Glutamatergic neuron (in vitro differentiated cells): ENCODE measurements around the gene PCDHA5. TPM values are rescaled to one million over a fixed set of nuclear protein-coding genes. Genes with fewer than 3 reads are reported as not detected.
A peak's percentile ranks its signal among the peaks of the same experiment; 100 is the strongest.
"Not testable (repeated sequence)": the region's sequence is repeated elsewhere in the genome, so short reads cannot be mapped to it uniquely, and the experiment has no call there.

Source experiments
- DNase-seq: peaks from one replicate; pipeline ENCODE4 v3.0.0; 2022
- H3K27ac Mint-ChIP-seq: one replicate; pipeline ENCODE4 v1.8.0; 2020; ENCODE audit warnings: mild to moderate bottlenecking, mixed read lengths, inconsistent platforms; ENCODE audit not compliant: unreplicated experiment
- H3K27me3 Mint-ChIP-seq: one replicate; pipeline ENCODE4 v1.8.0; 2020; ENCODE audit warnings: mild to moderate bottlenecking, moderate library complexity, mixed read lengths, inconsistent platforms; ENCODE audit not compliant: unreplicated experiment
- H3K36me3 Mint-ChIP-seq: one replicate; pipeline ENCODE4 v1.8.0; 2020; ENCODE audit warnings: mild to moderate bottlenecking, mixed read lengths, inconsistent platforms; ENCODE audit not compliant: unreplicated experiment
- H3K4me1 Mint-ChIP-seq: one replicate; pipeline ENCODE4 v1.8.0; 2020; ENCODE audit warnings: mild to moderate bottlenecking, low read depth, mixed read lengths, inconsistent platforms; ENCODE audit not compliant: unreplicated experiment
- H3K4me3 Mint-ChIP-seq: one replicate; pipeline ENCODE4 v1.8.0; 2020; ENCODE audit warnings: mild to moderate bottlenecking, mixed read lengths, inconsistent platforms; ENCODE audit not compliant: unreplicated experiment
- H3K9me3 Mint-ChIP-seq: one replicate; pipeline ENCODE4 v1.8.0; 2020; ENCODE audit warnings: mild to moderate bottlenecking, moderate library complexity, mixed read lengths, inconsistent platforms; ENCODE audit not compliant: unreplicated experiment
- total RNA-seq: library from RNA; stranded (reverse); fragmentation: NEBNext Ultra II Directional; extraction: Animal tissue kit (Norgen Biotek cat#: 25700); gene quantifications from one replicate; pipeline ENCODE4 v1.2.1, GENCODE V29; 2021; ENCODE audit not compliant: unreplicated experiment
- TF ChIP-seq, protein P1 (sequence below): fragments of 200-600 bp; sonication (generic); IDR thresholded peaks from one replicate; pipeline ENCODE4 v1.5.0; 2021; ENCODE audit not compliant: partially characterized antibody, unreplicated experiment

Gene PCDHA5
- total RNA-seq, 1 donor from 2014 or later, result 11.8 TPM

DNA sequence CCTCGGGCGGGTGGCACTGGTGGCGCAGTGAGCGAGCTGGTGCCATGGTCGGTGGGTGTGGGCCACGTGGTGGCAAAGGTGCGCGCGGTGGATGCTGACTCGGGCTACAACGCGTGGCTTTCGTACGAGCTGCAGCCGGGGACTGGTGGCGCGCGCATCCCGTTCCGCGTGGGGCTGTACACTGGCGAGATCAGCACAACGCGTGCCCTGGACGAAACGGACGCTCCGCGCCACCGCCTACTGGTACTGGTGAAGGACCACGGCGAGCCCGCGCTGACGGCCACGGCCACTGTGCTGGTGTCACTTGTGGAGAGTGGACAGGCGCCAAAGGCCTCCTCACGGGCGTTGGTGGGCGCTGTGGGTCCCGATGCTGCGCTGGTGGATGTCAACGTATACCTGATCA, 12.5 kb upstream of the PCDHA5 start:
- Mint-ChIP-seq H3K27me3 (no peaks in the 10 kb centered on the region), H3K4me3 (peak overlapping the region; percentile 52), H3K9me3 (peaks cover 25% of the 10 kb centered on the region), H3K4me1 (peaks cover 5% of the 10 kb centered on the region), H3K27ac (no peak overlapping the region), H3K36me3 (peaks cover 48% of the 10 kb centered on the region)
- no peak for DNase-seq
- TF ChIP-seq, protein P1, sequence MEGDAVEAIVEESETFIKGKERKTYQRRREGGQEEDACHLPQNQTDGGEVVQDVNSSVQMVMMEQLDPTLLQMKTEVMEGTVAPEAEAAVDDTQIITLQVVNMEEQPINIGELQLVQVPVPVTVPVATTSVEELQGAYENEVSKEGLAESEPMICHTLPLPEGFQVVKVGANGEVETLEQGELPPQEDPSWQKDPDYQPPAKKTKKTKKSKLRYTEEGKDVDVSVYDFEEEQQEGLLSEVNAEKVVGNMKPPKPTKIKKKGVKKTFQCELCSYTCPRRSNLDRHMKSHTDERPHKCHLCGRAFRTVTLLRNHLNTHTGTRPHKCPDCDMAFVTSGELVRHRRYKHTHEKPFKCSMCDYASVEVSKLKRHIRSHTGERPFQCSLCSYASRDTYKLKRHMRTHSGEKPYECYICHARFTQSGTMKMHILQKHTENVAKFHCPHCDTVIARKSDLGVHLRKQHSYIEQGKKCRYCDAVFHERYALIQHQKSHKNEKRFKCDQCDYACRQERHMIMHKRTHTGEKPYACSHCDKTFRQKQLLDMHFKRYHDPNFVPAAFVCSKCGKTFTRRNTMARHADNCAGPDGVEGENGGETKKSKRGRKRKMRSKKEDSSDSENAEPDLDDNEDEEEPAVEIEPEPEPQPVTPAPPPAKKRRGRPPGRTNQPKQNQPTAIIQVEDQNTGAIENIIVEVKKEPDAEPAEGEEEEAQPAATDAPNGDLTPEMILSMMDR, result no peak

DNA sequence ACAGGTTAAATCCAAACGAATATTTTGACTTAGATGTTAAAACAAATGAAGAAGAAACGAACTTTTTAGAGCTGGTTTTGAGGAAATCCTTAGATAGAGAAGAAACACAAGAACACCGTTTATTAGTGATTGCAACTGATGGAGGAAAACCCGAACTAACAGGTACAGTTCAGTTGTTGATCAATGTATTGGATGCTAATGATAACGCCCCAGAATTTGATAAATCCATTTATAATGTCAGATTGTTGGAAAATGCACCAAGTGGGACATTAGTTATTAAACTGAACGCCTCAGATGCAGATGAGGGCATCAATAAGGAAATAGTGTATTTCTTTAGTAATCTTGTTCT, 842 bp downstream of the PCDHA5 start:
- Mint-ChIP-seq H3K36me3 (peaks cover 29% of the 10 kb centered on the region), H3K4me3 (no peak overlapping the region), H3K27ac (no peak overlapping the region), H3K9me3 (peaks cover 9% of the 10 kb centered on the region), H3K27me3 (no peaks in the 10 kb centered on the region), H3K4me1 (peaks cover 1% of the 10 kb centered on the region)
- DNase-seq, result no peak
- TF ChIP-seq, protein P1, result no peak

DNA sequence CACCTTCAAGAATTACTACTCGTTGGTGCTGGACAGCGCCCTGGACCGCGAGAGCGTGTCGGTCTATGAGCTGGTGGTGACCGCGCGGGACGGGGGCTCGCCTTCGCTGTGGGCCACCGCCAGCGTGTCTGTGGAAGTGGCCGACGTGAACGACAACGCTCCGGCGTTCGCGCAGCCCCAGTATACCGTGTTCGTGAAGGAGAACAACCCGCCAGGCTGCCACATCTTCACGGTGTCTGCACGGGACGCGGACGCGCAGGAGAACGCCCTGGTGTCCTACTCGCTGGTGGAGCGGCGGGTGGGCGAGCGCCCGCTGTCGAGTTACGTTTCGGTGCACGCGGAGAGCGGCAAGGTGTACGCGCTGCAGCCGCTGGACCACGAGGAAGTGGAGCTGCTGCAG, 1.6 kb downstream of the PCDHA5 start:
- not testable (repeated sequence) for H3K27ac Mint-ChIP-seq, H3K4me3 Mint-ChIP-seq, DNase-seq, H3K4me1 Mint-ChIP-seq, H3K27me3 Mint-ChIP-seq
- Mint-ChIP-seq H3K9me3 (peaks cover 14% of the 10 kb centered on the region), H3K36me3 (peaks cover 27% of the 10 kb centered on the region)

DNA sequence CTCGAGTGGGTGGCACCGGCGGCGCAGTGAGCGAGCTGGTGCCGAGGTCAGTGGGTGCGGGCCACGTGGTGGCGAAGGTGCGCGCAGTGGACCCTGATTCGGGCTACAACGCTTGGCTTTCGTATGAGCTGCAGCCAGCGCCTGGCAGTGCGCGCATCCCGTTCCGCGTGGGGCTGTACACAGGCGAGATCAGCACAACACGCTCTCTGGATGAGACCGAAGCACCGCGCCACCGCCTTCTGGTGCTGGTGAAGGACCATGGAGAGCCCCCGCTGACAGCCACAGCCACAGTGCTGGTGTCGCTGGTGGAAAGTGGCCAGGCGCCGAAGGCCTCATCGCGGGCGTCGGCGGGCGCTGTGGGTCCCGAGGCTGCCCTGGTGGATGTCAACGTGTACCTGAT, 2.1 kb downstream of the PCDHA5 start:
- TF ChIP-seq, protein P1, result no peak
- peaks cover 18% of the 10 kb centered on the region for H3K9me3 Mint-ChIP-seq
- peaks cover 6% of the 10 kb centered on the region for H3K27me3 Mint-ChIP-seq
- DNase-seq, result no peak
- H3K36me3 Mint-ChIP-seq, result peaks cover 28% of the 10 kb centered on the region
- H3K4me3 Mint-ChIP-seq, result no peak overlapping the region
- no peak overlapping the region for H3K27ac Mint-ChIP-seq
- peaks cover 3% of the 10 kb centered on the region for H3K4me1 Mint-ChIP-seq

DNA sequence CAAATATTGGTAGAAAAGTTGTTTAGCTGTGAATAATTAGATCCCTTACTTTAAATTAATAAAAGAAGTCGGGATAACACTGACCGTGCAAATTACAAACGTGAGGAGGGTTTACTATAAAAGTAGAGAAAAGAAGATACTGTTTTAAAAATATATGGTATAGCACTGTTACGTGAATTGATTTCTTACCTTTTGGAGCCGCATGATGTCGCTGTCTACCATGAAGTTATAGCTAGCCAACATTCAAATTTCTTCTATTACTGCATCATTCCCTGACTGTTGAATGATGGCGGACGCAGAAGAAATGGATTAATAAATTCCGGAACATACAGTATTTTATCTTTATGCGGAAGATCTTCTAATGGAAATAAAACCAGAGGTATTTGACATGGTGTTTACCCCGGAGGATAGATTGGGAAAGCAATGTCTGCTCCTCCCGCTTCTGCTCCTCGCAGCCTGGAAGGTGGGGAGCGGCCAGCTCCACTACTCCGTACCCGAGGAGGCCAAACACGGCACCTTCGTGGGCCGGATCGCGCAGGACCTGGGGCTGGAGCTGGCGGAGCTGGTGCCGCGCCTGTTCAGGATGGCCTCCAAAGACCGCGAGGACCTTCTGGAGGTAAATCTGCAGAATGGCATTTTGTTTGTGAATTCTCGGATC, 6.4 kb downstream of the PCDHA5 start, which contains the start of gene PCDHA6:
TSS of gene PCDHA6 (plus strand) at position 257 of the 658 bp plus-strand sequence. CDS start at position 389, 132 bp downstream.
- H3K27ac Mint-ChIP-seq, result peak within 1 kb of the TSS; percentile 99
- H3K27me3 Mint-ChIP-seq, result peaks cover 9% of the 10 kb centered on the region
- peaks cover 49% of the 10 kb centered on the region for H3K36me3 Mint-ChIP-seq
- TF ChIP-seq, protein P1, result peak; percentile 35
- peaks cover 8% of the 10 kb centered on the region for H3K4me1 Mint-ChIP-seq
- peak within 1 kb of the TSS; percentile 97 for H3K4me3 Mint-ChIP-seq
- no peak for DNase-seq
- peaks cover 28% of the 10 kb centered on the region for H3K9me3 Mint-ChIP-seq
